ENCODE data around the gene LBX2.
"Not testable (repeated sequence)": the region's sequence is repeated elsewhere in the genome, so short reads cannot be mapped to it uniquely, and the experiment has no call there.

LBX2 gene

DNA sequence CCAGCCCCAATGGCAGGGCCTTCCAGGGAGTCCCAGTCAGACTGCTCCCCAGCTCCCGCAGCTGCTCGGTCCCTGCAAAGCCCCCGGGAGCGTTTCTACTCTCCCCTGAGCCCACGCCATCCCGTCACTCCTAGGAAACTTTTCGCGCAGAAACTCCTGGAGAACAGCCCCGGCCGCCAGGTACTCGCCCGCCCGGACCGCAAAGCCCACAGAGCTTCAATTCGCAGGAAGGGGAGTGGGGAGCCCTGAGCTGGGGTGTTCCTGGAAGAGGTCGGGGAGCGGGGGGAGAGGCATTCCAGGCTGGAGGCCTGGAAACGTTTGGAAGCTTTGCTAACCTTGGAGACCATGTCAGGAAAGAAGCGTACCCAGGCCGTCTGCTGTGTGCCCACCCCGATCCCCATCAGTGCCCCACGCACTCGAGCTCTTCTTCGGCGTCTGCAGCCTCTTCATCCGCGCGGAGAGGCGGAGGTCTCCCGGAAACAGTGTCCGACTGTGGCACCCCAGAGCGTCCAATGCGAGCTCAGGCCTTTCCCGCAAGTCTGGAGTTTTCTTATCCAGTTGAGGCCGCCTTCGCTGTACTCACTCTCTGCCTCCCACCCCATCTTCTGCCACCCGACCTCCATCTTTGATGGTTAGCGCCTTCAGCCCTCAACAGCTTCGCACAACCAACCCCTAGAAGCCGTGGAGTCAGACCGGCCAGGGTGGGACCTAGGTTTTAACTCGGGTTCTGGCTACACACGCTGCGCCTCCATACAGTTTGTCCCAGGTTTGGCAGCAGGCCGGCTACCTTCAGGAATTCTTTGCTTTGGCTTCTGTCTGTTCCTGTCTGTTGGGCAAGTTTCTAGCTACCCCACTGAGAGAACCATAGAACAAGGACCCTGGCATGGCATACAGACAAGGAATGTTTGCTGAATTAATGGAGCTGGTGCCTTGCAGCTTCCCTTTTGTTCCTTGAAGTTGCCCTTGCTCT is 4.4 kb upstream of the LBX2 start:
- no peak for DNase-seq

DNA sequence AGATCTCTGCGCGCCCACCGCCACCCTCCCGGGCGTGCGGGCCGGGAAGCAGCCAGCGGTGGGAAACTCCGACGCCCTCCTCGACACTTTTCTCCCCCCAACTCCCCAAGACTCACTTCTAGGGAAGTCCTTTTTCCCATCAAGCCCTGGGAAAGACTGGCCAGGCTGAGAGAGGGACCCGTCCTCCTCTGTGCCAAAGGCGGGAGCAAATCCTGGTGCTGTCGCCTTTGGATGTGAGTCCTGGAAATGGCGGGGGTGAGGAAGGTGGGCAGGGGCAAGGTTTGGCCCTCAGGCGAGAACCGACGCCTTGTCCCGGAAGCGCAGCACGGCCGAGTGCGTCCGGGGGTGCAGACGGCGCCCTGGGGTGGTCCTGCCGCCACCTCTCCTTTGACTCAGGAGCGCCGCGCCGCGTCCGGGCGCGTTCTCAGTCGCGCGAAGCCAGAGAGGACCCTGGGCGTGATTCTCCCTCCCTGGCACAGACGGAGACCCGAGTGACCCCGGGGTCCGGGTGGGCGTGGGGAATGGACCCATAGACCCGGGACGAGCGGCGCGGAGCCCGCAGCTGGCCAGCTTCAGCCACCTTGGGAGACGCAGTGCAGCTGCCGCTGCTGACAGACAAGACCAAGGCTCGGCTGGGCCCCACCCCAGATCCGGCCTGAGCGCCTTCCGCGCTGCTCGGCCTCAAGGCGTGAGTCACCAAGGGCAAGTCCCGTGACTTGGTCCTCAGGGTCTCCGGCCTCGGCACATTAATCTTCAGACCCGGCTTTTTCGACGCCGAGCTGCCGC is 3.5 kb upstream of the LBX2 start:
- DNase-seq: no peak

DNA sequence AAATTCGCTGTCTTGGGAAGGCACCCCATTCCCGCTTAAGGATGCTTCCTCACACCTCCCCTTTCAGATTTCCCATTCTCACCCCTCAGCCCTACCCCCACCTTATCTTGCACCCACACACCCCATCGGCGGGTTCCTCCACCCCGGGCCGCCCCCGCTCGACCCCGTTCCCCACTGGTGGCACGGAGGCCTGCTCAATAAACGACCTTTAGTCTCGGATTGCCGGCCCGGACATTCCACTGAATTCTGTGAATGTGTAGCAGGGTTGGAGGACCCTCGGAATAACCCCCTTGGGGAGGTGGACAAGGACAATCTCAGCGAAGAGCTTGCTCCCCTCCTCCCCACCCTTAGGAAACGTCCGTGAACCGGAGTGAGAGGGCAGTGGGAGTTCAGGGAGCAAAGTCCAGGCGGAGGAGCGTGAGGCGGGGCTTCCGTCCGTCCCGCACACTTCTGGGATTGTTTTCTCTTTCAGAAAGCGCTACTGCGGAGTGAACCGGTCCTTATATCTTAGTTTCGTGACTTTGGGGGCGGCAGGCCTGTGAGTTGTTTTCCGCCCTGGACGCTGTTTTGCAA is 2.8 kb upstream of the LBX2 start:
- DNase-seq: no peak

DNA sequence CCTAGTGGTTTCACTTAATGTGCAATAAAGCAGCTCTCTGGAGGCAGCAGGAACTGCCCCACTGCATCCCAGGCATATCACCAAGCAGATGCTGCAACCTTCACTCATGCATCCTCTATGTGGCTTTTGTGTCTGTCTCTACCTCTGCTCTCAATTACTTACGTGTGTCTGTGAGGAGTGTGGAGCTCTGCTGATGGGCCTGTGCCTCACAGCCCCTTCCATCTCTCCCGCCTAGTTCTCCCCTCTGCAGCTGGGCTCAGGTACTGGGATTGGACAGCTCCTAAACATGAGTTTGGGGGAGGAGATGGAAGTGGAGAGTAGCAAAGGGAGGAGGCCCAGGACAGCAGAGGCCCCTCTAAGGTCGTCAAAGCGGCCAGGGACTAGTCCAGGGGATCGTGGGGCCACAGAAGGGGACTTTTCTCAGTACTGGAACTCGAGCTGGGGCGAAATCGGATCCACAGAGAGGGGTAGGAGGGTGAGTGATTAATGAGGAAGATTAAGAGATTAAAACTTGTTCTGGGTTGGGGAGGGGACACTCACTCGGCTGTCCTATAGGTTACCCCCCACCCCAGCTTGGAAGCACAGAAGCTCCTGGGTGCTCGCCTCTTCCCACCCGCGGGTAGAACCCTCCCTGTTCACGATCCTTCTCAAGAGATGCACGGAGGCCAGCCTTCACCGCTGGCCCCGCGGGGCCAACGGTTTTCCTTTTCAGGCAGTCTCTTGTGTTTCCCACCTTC is 2.1 kb upstream of the LBX2 start:
- no peak for DNase-seq

DNA sequence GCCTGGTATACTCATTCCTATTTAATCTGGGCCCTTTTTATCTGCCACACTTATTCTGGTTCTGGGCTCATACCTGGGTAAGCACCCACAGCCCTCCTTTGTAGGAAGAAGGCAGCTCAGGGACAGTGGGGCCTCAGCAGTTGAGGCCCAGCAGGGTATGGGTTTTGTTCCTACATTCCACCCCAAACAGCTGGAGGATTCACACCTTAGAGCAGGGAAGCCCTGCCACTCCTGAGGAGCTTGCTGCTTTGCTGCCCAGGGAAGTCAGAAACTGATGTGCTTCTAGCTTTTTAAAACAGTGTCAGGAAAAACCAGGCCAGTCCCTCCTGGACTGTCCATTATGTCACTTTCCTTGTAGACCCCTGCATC is 1.2 kb upstream of the LBX2 start:
- no peak for DNase-seq

DNA sequence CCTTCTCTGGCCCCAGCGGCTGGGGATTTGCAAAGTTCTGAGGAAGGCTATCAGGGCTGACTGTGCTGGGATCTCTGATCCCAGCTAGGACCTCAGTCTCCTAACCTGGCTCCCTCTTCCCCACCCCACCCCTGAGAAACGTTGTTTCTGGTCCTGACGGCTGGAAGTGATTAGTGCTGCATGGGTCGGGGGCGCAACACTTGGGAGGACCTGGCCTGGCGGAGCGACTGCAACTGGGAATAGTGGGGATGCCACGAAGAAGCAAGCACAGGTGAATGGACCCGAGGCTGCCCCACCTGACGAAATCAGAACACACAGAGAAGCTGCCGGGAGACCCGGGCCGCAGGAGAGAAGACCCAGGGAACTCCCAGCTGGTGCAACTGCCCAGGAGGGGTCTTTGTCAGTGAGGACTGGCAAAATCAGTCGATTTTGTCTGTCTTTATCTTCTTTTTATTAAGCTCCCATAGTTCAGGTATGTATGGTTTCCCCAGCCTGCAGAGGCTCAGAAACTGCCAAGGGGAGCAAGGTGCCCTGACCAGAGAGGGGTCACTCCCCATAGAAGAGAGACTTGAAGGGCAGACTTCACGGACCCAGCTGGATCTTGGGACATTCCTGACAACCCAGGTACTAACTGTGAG is 656 bp upstream of the LBX2 start:
- no peak for DNase-seq

DNA sequence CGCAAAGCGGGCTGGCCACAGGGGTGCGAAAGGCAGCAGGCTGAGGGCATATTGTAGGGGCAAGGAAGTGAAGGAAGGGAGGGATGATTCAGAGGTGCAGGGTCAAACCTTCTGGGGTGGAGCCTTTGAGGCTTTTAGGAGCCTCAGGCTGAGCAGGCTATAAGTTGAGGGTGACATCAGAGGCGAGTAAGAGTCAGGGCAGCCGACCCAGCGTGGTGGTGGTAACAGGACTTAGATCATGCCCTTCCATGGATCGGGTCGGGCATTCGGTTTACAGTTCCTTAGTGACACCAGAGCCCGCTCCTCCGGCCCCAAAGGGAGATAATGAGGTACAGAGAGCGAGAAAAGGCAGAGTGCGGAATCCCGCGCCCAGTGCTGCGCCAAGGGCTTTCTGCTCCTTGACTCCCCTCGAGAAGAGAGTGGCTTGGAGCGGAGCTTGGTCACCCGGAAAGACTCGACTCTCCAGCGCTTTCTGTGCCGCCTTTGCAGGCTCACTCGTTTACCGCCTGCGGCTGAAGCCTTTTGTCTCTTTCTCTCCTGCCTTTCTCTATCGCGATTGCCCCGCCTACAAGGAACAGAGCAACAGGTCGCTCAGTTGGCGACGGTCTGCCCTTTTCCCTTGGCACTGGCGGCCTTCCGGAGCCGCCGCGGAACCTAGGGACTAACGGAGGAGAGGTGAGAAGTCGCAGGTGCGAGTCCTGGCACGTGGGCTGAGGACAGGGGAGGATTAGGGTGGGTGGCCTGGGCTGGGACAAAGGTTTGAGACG is 720 bp downstream of the LBX2 start:
- peak; percentile 53 for DNase-seq

DNA sequence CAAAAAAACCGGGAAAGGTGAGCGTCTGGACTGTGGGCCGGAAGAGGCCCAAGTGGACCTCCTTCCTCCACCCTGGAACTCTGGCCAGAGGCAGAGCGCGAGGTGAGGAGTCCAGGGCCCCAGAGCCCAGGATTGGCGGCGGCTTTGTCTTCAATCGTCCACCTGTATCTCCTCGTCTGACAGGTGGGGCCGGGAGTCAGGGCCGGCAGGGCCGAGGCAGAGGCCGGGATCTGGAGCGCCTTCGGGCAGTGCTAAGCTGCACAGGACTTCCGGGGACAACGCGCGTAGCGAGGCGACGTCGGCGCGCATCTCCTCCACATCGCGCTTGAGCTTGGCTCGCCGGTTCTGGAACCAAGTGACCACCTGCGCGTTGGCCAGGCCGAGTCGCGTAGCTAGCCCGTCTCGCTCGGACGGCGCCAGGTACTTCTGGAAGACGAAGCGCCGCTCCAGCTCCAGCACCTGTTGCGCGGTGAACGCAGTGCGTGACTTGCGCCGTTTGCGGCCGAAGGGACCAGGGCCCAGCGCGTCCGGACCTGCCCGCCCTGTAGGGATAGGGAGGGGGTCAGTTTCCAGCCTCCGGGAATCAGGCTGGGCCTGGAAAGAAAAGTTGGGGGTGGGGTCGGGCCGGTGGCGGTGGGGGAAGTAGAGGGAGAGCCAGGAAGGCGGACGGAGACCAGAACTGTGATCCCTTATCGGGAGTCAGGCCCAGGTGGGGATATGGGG is 1.5 kb downstream of the LBX2 start:
- peak; percentile 40 for DNase-seq

DNA sequence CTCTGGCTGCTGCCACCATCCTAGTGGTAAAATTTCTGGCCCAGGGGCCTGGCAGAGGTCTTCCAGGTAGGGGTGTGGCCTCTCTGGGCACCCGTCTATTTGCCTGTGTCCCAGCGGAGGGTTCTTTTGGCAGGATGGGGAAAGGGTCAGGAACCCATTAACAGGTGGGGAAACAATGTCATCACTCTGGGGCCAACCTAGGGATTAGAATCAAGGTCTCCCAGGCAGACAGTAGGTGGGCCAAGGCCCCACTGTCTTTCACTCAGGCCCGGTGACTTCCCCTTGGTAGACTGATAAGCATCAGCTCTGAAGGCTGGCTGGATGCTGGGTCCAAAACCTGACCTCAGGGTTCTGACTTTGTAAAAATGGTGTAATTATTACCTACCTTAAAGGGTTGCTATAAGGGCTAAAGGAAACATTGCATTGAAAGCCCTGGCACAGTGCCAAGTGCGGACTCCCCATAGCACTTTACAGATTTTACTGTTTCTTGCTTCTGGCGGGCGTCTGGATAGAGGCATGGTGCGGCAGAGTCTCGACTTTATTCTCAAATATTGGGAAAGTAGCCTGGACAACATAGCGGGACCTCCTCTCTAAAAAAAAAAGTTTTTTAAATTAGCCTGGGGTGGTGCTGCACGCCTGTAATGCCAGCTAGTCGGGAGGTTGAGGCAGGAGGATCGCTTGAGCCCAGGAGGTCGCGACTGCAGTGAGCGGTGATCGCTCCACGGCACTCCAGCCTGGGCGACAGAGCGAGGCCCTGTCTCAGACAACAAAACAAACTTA is 2.2 kb downstream of the LBX2 start:
- no peak for DNase-seq

DNA sequence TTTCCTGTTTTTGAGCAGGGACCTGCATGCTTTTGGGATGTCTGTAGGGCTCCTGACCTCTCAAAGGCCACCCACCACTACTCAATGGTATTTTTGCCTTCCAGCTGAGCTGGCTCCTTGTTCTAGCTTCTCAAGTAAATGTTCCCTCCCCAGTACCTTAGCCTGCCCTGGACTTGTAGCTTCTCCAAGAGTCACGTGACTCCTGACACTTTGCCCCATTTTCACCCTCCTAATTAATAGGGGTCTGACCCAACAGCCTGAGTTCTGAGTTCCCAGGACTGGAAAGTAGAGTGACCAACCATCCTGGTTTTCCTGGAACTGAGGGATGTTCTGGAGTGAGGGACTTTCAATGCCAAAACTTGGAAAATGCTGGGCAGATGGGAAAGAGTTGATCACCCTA is 4.0 kb downstream of the LBX2 start:
- no peak for DNase-seq

DNA sequence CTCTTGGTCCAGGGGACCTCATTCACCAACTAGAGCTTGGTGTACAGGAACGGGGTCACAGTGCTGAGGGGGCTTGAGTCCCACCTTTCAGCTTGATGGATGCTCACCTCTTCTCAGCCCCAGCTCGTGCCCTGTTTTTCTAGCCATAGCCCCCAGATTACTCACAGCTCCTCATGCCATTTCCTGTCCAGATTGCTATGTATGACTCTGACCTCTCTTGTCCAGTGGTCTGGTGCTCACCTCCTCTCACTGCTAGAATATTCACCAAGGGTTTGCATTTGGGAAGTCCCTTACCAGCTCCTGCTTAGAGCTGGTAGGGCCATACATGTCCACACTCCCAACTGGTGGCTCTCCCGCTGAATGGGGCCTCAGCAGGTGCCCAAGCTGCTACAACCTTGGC is 5.9 kb downstream of the LBX2 start:
- no peak for DNase-seq

DNA sequence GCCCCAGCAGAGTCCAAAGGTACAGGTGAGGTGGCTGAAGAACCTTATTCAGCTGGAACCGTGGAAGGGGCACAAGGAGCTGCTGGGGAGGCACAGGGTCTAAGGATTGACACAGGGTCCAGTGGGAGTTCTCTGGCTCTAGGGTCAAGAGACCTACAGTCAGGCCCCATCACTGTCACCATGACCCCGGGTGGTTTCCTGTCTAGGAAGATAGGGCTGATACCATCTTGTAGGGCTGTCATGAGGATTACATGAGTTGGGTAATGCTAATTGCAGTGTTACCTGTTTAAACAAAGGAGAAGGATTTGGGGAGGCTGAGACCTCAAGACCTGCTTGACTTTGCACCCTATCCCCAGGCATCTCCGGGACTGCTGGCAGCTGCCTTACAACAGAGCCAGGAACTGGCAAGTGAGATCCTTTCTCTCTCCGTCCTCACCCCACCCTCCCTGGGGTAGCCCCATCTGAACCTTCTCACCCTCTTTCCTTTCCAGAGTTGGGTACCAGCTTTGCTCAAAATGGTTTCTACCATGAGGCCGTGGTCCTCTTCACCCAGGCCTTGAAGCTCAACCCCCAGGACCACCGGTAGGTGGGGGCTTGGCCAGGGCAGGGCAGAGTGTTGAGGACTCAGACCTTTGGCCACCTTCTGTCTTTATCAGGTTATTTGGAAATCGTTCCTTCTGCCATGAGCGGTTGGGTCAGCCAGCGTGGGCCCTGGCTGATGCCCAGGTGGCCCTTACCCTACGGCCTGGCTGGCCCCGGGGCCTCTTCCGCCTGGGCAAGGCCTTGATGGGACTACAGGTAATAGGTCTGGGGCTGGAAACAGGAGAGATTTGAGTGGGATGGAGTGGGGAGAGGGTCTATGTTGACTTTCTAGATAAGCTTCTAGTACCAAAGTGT is 7.5 kb downstream of the LBX2 start:
- no peak for DNase-seq

DNA sequence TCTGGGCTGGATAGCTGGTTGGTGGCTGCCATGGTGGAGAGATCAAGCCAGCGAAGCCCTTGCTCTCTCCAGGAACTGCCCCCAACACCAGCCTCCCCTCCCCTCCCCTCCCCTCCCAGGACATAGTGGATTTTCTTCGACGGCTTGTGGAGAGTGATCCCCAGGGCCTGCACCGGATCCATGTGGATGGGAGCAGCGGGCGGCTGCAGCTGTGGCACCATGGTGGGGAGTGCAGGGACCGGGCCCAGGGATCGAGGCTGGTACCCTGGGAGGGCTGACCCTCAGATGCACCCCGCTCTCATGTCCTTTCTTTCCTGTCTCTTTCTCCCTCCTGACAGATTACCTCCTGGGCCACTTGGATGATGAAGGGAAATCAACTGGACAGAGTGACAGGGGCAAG is 9.5 kb downstream of the LBX2 start:
- DNase-seq: no peak

DNA sequence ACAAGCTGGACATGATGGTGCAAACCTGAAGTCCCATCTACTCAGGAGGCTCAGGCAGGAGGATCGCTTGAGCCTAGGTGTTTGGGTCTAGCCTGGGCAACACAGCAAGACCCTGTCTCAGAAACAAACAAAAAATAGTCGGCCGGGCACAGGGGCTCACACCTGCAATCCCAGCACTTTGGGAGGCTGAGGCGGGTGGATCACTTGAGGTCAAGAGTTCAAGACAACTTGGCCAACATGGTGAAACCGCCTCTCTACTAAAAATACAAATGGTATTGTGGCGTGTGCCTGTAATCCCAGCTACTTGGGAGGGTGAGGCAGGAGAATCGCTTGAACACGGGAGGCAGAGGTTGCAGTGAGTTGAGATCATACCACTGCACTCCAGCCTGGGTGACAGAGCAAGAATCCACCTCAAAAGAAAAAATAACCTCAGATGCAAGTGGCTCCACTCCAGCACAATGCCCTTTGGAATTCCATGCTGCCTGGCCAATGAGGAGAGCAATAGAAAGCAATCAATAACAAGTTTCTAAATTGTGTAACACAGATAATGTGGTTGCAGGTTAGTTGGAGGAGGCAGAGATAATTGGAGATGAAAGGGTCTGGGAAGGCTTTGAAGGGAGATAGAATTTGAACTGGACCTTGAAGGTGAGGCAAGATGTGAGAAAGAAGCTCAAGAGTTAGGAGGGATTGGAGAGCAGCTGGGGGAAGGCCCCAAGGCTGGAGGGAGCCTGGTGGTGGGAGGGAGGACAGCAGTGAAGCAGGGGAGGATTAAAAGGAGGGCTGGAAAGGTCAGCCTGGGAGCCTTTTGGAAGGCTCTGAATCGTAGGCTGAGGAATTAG is 10.5 kb downstream of the LBX2 start:
- DNase-seq: no peak

DNA sequence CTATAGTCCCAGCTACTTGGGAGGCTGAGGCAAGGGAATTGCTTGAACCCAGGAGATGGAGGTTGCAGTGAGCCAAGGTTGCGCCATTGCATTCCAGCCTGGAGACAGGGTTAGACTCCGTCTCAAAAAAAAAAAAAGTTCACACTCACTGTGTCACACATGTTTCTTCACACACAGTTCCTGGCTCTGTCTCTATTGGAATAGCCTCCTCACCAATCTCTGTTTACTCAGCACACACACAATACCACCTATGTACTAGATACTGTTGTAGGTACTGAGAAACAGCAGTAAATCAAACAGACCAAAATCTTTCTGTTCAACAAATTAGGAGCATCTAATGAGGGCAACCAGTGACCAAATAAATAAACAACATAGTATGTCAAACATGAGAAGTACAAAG is 13.3 kb downstream of the LBX2 start:
- no peak for DNase-seq

DNA sequence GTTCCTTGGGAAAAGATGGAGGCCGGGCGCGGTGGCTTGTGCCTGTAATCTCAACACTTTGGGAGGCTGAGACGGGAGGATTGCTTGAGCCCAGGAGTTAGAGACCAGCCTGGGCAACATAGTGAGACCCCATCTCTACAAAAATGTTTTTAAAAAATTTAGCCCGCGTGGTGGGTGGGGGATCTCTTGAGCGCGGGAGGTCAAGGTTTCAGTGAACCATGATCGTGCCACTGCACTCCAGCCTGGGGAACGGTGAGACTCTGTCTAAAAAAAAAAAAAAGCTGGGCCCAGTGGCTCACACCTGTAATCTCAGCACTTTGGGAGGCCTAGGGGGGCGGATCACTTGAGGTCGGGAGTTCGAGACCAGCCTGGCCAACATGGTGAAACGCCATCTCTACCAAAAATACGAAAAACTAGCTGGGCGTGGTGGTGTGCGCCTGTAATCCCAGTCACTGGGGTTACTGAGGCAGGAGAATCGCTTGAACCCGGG is 15.7 kb downstream of the LBX2 start:
- not testable (repeated sequence) for DNase-seq

DNA sequence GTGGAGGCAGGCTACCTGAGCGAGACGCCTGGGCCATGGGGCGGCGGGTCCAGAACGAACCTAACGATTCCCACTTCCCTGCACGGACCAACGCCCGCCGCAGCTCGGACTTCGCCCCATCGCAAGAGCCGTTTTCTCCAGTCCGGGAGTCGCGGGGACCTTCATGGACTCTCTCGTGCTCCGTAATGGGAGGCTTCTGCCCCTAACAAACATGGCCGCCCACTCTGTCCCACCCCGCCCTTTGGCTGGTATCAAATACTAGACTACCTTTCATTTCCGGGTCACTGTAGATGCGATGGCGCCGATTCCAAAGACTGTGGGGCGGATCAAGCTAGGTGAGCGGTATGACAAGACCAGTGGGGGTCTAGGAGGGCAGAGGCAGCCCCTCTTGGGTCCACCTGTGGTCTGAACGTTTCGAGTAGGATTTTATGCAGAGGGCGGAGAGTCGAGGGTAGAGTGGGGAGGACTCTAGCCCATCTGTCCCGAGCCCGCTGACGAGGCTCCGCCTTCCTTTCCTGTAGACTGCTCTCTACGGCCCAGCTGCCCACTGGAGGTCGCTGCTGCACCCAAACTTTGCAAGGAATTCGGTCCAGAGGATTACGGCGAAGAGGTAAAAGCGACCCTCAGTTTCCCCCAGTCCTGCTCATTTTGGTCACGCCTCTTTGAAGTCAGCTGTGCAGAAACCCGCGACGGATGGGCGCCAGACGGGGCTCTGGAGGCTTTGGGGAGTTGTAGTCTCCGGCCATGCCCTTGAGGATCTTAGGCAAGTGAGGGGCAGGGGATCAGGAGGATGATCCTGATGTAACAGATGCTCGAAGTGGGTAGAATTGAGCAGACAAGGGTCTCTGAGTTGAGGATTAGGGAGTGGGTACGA is 16.4 kb downstream of the LBX2 start, which contains the start of the genes CCDC142 and TTC31:
Gene CCDC142, minus strand, starts transcription at position 198 of the 874 bp plus-strand sequence. Its CDS starts 161 bp downstream, at position 37.
Gene TTC31, plus strand, starts transcription at position 281 of the 874 bp plus-strand sequence. Its CDS starts 15 bp downstream, at position 296.
- peak; percentile 97 for DNase-seq

All from DMS79 treated with DMSO at 0.1 percent for 48 hours (cell line).